Endothelial cell of umbilical vein (primary cell): ENCODE data around the gene ACIN1. TPM values are rescaled to one million over a fixed set of nuclear protein-coding genes. Genes with fewer than 3 reads are reported as not detected.

ENCODE experiments used
- BruUV-seq: library from RNA; stranded (reverse); fragments of 400-500 nt; replicated peaks from 2 replicates; lab custom pipeline; 2021; lab: Mats Ljungman, UMichigan
- CTCF ChIA-PET: fragments of 300-600, 350-600 bp; sonication (Branson Sonifier 250); formaldehyde crosslinking; loops from one replicate; lab custom pipeline; 2021; ENCODE audit warnings: antibody characterized with exemption, inconsistent platforms; lab: Charles Lee
- POLR2A ChIA-PET: fragments of 300-600, 350-600 bp; sonication (Branson Sonifier 250); formaldehyde crosslinking; loops from one replicate; lab custom pipeline; 2021; ENCODE audit warnings: antibody characterized with exemption, inconsistent platforms; lab: Charles Lee
- DNase-seq: peaks from one replicate; pipeline ENCODE4 v3.0.0-alpha.2; 2011; ENCODE audit warnings: low read depth, low spot score
- FAIRE-seq: peaks from 2 replicates; lab custom pipeline; 2011; peaks lifted over from hg19 to GRCh38; lab: Jason Lieb, UNC
- H2AFZ ChIP-seq: 2 replicates; pipeline ENCODE4 v1.6.0; 2012; ENCODE audit warnings: low read depth, low read length, control low read depth, inconsistent platforms
- H3K27ac ChIP-seq: 2 replicates; pipeline ENCODE4 v1.5.1; 2011; ENCODE audit warnings: low read depth, mild to moderate bottlenecking, control low read depth, low read length, moderate library complexity; ENCODE audit not compliant: insufficient read depth
- H3K27me3 ChIP-seq, 2 experiments: 2 replicates each; pipeline versions ENCODE4 v1.6.0 to v1.6.1; 2011; ENCODE audit warnings: low read length in 2 of 2, mixed read lengths in 1 of 2; ENCODE audit not compliant: control insufficient read depth in 2 of 2, insufficient read depth in 2 of 2
- H3K36me3 ChIP-seq, 2 experiments: 2 replicates in 1 of 2; 3 replicates in 1 of 2; pipeline ENCODE4 v1.5.1; 2011; ENCODE audit warnings: low read length in 2 of 2, mild to moderate bottlenecking in 1 of 2, moderate library complexity in 1 of 2; ENCODE audit not compliant: control insufficient read depth in 2 of 2, insufficient read depth in 2 of 2; ENCODE audit errors: extremely low read depth in 1 of 2
- H3K4me1 ChIP-seq: 3 replicates; pipeline ENCODE4 v1.5.1; 2011; ENCODE audit warnings: mild to moderate bottlenecking, low read length; ENCODE audit not compliant: control insufficient read depth, insufficient read depth; ENCODE audit errors: extremely low read depth
- H3K4me2 ChIP-seq: 2 replicates; pipeline ENCODE4 v1.6.1; 2011; ENCODE audit warnings: low read length, control low read depth, mixed read lengths; ENCODE audit not compliant: insufficient read depth
- H3K4me3 ChIP-seq, 3 experiments: fragments of 200-600 bp in 1 of 3; sonication (generic), shearing (Covaris generic) in 1 of 3; replicated peaks in 1 of 3; 2 replicates each; pipeline ENCODE4 v1.5.1; 2011 to 2016; ENCODE audit warnings: control low read depth in 3 of 3, low read length in 3 of 3, mild to moderate bottlenecking in 2 of 3, inconsistent platforms in 1 of 3, low read depth in 1 of 3, moderate library complexity in 1 of 3; ENCODE audit not compliant: insufficient read depth in 1 of 3
- H3K79me2 ChIP-seq: 2 replicates; pipeline ENCODE4 v1.6.0; 2012; ENCODE audit warnings: low read length, inconsistent platforms; ENCODE audit not compliant: control insufficient read depth, insufficient read depth
- H3K9ac ChIP-seq: replicated peaks from 2 replicates; pipeline ENCODE3; 2011; ENCODE audit warnings: low read length, control low read depth; ENCODE audit not compliant: insufficient read depth; ENCODE audit errors: extremely low read depth
- H3K9me1 ChIP-seq: replicated peaks from 3 replicates; pipeline ENCODE4 v1.6.0; 2011; ENCODE audit warnings: mild to moderate bottlenecking, low read length; ENCODE audit not compliant: control insufficient read depth, insufficient read depth; ENCODE audit errors: extremely low read depth
- H3K9me3 ChIP-seq: replicated peaks from 2 replicates; pipeline ENCODE4 v1.5.1; 2012; ENCODE audit warnings: low read length, inconsistent platforms; ENCODE audit not compliant: control insufficient read depth, insufficient read depth
- H4K20me1 ChIP-seq: replicated peaks from 2 replicates; pipeline ENCODE3; 2011; ENCODE audit warnings: mild to moderate bottlenecking, low read length; ENCODE audit not compliant: control insufficient read depth, insufficient read depth; ENCODE audit errors: extremely low read depth
- EZH2 ChIP-seq: IDR thresholded peaks from 2 replicates; pipeline ENCODE4 v1.6.1; 2012; ENCODE audit warnings: borderline replicate concordance, low read depth, mild to moderate bottlenecking, moderate library complexity, low read length, inconsistent platforms; ENCODE audit not compliant: severe bottlenecking
- FOS ChIP-seq: IDR thresholded peaks from 2 replicates; pipeline ENCODE4 v1.6.1; 2011; ENCODE audit warnings: mild to moderate bottlenecking, low read length, moderate library complexity, borderline replicate concordance; ENCODE audit not compliant: insufficient read depth
- GATA2 ChIP-seq: IDR thresholded peaks from 2 replicates; pipeline ENCODE4 v1.7.0; 2011; ENCODE audit warnings: low read depth, mild to moderate bottlenecking, moderate library complexity, mixed read lengths, low read length; ENCODE audit not compliant: insufficient read length, insufficient read depth
- JUN ChIP-seq: IDR thresholded peaks from 2 replicates; pipeline ENCODE4 v1.6.1; 2011; ENCODE audit warnings: borderline replicate concordance, low read depth; ENCODE audit not compliant: insufficient read length, insufficient read depth
- MAX ChIP-seq: IDR thresholded peaks from 2 replicates; pipeline ENCODE4 v1.6.1; 2011; ENCODE audit not compliant: insufficient read depth, insufficient read length
- MYC ChIP-seq: IDR thresholded peaks from one replicate; pipeline ENCODE4 v1.6.1; 2011; ENCODE audit warnings: mild to moderate bottlenecking, low read depth, low read length
- POLR2A ChIP-seq: IDR thresholded peaks from 2 replicates; pipeline ENCODE4 v1.6.1; 2012; ENCODE audit warnings: low read depth, mild to moderate bottlenecking, control low read depth, low read length
- POLR2AphosphoS5 ChIP-seq: IDR thresholded peaks from 2 replicates; pipeline ENCODE4 v1.6.1; 2012; ENCODE audit warnings: low read depth, mild to moderate bottlenecking, control low read depth, low read length, moderate library complexity; ENCODE audit not compliant: insufficient read depth
- dilution Hi-C: fragments of 300-500 bp; cut with MboI; formaldehyde crosslinking; loops from one replicate; pipeline ENCODE4 v1.15.0; 2019; ENCODE audit warnings: low sequenced_read_pairs; ENCODE audit not compliant: extremely low pct_ligation_motif_present
- intact Hi-C: fragments of 100-400 bp; cut with micrococcal nuclease; formaldehyde crosslinking; loops from one replicate; pipeline ENCODE4 v1.10.0; 2022
- polyA plus RNA-seq, 4 experiments: library from polyadenylated mRNA; depleted of rRNA in 3 of 4; stranded (reverse) in 3 of 4; unstranded in 1 of 4; fragments of >200 nt; gene quantifications; 2 replicates each; pipeline versions ENCODE4 v1.2.1 to v1.2.3, GENCODE V29; 2011 to 2012; ENCODE audit warnings: missing spikeins in 1 of 4
- total RNA-seq: library from RNA; stranded (reverse); gene quantifications from 2 replicates; pipeline ENCODE4 v1.2.3, GENCODE V29; 2021
- TF ChIP-seq, protein P1 (sequence below), 2 donors: IDR thresholded peaks; 1 replicate in 1 of 2; 2 replicates in 1 of 2; pipeline ENCODE4 v1.5.1; 2011; ENCODE audit warnings: low read length in 2 of 2, mild to moderate bottlenecking in 2 of 2, moderate library complexity in 2 of 2, control low read depth in 1 of 2, inconsistent platforms in 1 of 2, low read depth in 1 of 2; ENCODE audit not compliant: insufficient read depth in 1 of 2; ENCODE audit errors: extremely low read depth in 1 of 2

ACIN1 gene
- total and polyA plus RNA-seq, 2 donors (not counting 3 experiments of a cell fraction or from before 2014, with no cell fraction given): 146 to 240 TPM

- H2AFZ ChIP-seq: no peak overlapping the region
- peaks cover 6% of the 10 kb centered on the region in 2 experiments for H3K36me3 ChIP-seq
- POLR2A ChIA-PET: interaction anchor here (1.1 kb wide), 1 partner anchor 17 kb away, joined by 3 read pairs; no protein-coding TSS in a partner anchor
- BruUV-seq: no TSS peak
- no peaks in the 10 kb centered on the region for H3K27me3 ChIP-seq
- no peak overlapping the region for H3K9ac ChIP-seq
- no peak overlapping the region for H3K4me2 ChIP-seq
- H3K79me2 ChIP-seq: peaks cover 2% of the 10 kb centered on the region
- H3K9me3 ChIP-seq: no peaks in the 10 kb centered on the region
- H4K20me1 ChIP-seq: no peaks in the 10 kb centered on the region
- H3K4me3 ChIP-seq: no peak overlapping the region
- CTCF ChIA-PET: interaction anchor here (0.6 to 5.0 kb wide), 7 partner anchors 8 to 37 kb away, joined by 3 to 32 read pairs (median 5); partner anchors contain the start of gene CDH24
- no peaks in the 10 kb centered on the region for H3K9me1 ChIP-seq
- no peaks in the 10 kb centered on the region for H3K4me1 ChIP-seq
- FAIRE-seq (no peak), DNase-seq (no peak)
- intact Hi-C loops (no loop called here), dilution Hi-C loops (no loop called here)
- H3K27ac ChIP-seq: no peak overlapping the region
- TF ChIP-seq EZH2: no peak
- no peak for TF ChIP-seq JUN
- no peak for TF ChIP-seq FOS
- no peak for TF ChIP-seq MAX
- no peak for TF ChIP-seq POLR2AphosphoS5
- TF ChIP-seq, protein P1, sequence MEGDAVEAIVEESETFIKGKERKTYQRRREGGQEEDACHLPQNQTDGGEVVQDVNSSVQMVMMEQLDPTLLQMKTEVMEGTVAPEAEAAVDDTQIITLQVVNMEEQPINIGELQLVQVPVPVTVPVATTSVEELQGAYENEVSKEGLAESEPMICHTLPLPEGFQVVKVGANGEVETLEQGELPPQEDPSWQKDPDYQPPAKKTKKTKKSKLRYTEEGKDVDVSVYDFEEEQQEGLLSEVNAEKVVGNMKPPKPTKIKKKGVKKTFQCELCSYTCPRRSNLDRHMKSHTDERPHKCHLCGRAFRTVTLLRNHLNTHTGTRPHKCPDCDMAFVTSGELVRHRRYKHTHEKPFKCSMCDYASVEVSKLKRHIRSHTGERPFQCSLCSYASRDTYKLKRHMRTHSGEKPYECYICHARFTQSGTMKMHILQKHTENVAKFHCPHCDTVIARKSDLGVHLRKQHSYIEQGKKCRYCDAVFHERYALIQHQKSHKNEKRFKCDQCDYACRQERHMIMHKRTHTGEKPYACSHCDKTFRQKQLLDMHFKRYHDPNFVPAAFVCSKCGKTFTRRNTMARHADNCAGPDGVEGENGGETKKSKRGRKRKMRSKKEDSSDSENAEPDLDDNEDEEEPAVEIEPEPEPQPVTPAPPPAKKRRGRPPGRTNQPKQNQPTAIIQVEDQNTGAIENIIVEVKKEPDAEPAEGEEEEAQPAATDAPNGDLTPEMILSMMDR (IDR thresholded peaks at IDR 0.05; ENCODE audit: extremely low read depth in 1 of 2, insufficient read depth in 1 of 2, low read depth in 1 of 2, low read length in 2 of 2): no peak
- no peak for TF ChIP-seq GATA2
- TF ChIP-seq MYC: no peak
- TF ChIP-seq POLR2A: no peak
Observed at GRCh38 chr14:23023022-23023794, 71.7 kb downstream of the ACIN1 start.
